Stomach (tissue), 9 donors: ENCODE data around the gene ACTG1. TPM values are rescaled to one million over a fixed set of nuclear protein-coding genes. Genes with fewer than 3 reads are reported as not detected.

Experiments used
- DNase-seq, 2 donors: peaks; one replicate each; pipeline versions ENCODE4 v3.0.0 to v3.0.0-alpha.2; 2013 to 2019
- H3K27ac ChIP-seq, 5 donors: fragments of 200-600 bp in 4 of 5; sonication (generic) in 4 of 5; one replicate each; pipeline ENCODE4 v1.5.1; 2013 to 2019; ENCODE audit warnings: mild to moderate bottlenecking in 1 of 5, moderate library complexity in 1 of 5
- H3K27me3 ChIP-seq, 3 donors: fragments of 200-600 bp; sonication (generic); one replicate each; pipeline ENCODE4 v1.5.1; 2017 to 2019; ENCODE audit warnings: mixed run types in 1 of 3
- H3K36me3 ChIP-seq, 4 donors: fragments of 200-600 bp; sonication (generic); 1 replicate in 3 of 4; 2 replicates in 1 of 4; pipeline ENCODE4 v1.5.1; 2016 to 2019
- H3K4me1 ChIP-seq, 4 donors: fragments of 200-600 bp; sonication (generic); one replicate each; pipeline ENCODE4 v1.5.1; 2016 to 2019
- H3K4me3 ChIP-seq, 4 donors: fragments of 200-600 bp; sonication (generic) in 3 of 4; one replicate each; pipeline ENCODE4 v1.5.1; 2016 to 2019; ENCODE audit warnings: mild to moderate bottlenecking in 1 of 4
- H3K9me3 ChIP-seq, 4 donors: fragments of 200-600 bp; sonication (generic); one replicate each; pipeline ENCODE4 v1.5.1; 2016 to 2019
- EP300 ChIP-seq: sonication (generic); formaldehyde crosslinking; IDR thresholded peaks from one replicate; pipeline ENCODE4 v1.6.1; 2017; ENCODE audit warnings: antibody characterized with exemption
- POLR2A ChIP-seq, 4 donors: fragments of 450-650 bp; IDR thresholded peaks; one replicate each; pipeline ENCODE4 v1.6.1; 2016; ENCODE audit warnings: antibody characterized with exemption in 4 of 4, control low read depth in 2 of 4, mild to moderate bottlenecking in 1 of 4, moderate library complexity in 1 of 4
- POLR2AphosphoS5 ChIP-seq, 3 donors: sonication (generic); formaldehyde crosslinking; IDR thresholded peaks; one replicate each; pipeline ENCODE4 v1.6.1; 2016; ENCODE audit warnings: antibody characterized with exemption in 3 of 3
- WGBS, 5 donors: extraction: QIAGEN DNeasy Blood & Tissue Kit in 3 of 5; methylation state at CpG; one replicate each; pipeline versions ENCODE4 v1.1.5 to v1.1.7; 2013 to 2018; 5-methylcytosine and 5-hydroxymethylcytosine counted together
- intact Hi-C: fragments of 100-400 bp; cut with DNase I; formaldehyde crosslinking; loops from one replicate; pipeline ENCODE4 v1.15.1; 2023; ENCODE audit warnings: low total_unique reads
- polyA plus RNA-seq, 3 donors: library from polyadenylated mRNA; stranded (reverse); fragments of 200-250 nt; gene quantifications; one replicate each; pipeline ENCODE4 v1.2.3, GENCODE V29; 2013
- total RNA-seq, 5 donors: library from RNA; depleted of rRNA; stranded (reverse); fragments of >200 nt; gene quantifications; one replicate each; pipeline versions ENCODE4 v1.1.0 to v1.2.3, GENCODE V29; 2014 to 2016
- TF ChIP-seq, protein P1 (sequence below), 7 experiments: fragments of 450-650 bp in 4 of 7; fragments of 200-600 bp in 3 of 7; sonication (generic) in 3 of 7; IDR thresholded peaks; one replicate each; pipeline ENCODE4 v1.5.1; 2016 to 2019; ENCODE audit warnings: antibody characterized with exemption in 7 of 7, control low read depth in 2 of 7, mild to moderate bottlenecking in 1 of 7
- donor health status: healthy with polysubstance abuse.
- donor health status: Bipolar disorder and iron deficiency.
- donor health status: healthy.

Gene ACTG1
- total and polyA plus RNA-seq, 8 donors = 978 to 2,952 (median 1,922) TPM

DNA sequence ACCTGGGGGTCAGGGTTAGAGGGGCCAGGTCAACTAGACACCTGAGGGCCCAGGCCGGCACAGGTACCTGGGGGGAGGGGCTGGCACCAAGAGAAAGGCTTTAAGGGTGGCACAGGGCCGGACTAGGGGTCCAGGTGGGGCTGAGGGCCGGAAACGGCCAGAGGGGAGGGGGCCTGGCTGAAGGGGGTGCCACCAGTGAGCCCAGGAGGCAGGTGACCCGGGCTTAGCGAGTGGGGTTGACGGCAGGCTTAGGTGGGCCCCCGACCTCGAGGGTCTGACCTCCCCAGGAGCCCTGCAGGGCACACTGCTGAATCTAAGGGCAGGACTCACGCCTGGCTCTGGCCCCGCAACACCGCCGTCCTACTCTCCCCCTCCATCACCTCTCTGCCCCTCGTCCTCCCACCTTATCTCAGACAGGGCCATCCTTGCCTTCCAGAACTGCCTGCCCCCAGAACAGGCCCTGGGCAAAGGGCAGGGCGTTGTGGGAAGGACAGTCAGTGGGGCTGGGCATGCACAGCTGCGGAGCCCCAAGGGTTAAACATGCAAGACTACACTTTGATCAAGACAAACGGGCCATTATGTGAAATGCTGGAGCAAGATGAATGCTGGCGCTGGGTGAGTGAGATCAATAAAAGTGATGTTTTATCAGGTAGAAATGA is 44.4 kb downstream of the ACTG1 start:
- Histone ChIP-seq H3K4me1 (peaks cover 5 to 34% (median 21%) of the 10 kb centered on the region in 4 donors), H3K36me3 (peaks cover 0 to 20% (median 9%) of the 10 kb centered on the region in 4 donors), H3K27ac (no peak overlapping the region), H3K9me3 (no peaks in the 10 kb centered on the region), H3K27me3 (no peaks in the 10 kb centered on the region), H3K4me3 (no peak overlapping the region)
- intact Hi-C loops = no loop called here
- TF ChIP-seq EP300 (no peak), POLR2AphosphoS5 (IDR thresholded peaks at IDR 0.05) (no peak), POLR2A (IDR thresholded peaks at IDR 0.05) (no peak)
- TF ChIP-seq, protein P1, sequence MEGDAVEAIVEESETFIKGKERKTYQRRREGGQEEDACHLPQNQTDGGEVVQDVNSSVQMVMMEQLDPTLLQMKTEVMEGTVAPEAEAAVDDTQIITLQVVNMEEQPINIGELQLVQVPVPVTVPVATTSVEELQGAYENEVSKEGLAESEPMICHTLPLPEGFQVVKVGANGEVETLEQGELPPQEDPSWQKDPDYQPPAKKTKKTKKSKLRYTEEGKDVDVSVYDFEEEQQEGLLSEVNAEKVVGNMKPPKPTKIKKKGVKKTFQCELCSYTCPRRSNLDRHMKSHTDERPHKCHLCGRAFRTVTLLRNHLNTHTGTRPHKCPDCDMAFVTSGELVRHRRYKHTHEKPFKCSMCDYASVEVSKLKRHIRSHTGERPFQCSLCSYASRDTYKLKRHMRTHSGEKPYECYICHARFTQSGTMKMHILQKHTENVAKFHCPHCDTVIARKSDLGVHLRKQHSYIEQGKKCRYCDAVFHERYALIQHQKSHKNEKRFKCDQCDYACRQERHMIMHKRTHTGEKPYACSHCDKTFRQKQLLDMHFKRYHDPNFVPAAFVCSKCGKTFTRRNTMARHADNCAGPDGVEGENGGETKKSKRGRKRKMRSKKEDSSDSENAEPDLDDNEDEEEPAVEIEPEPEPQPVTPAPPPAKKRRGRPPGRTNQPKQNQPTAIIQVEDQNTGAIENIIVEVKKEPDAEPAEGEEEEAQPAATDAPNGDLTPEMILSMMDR (IDR thresholded peaks at IDR 0.05) = no peak
- DNase-seq = no peak
- 59 to 71% (median 64%) methylated on average over 5 to 18 of the region's 18 CpGs for WGBS, 5 donors

DNA sequence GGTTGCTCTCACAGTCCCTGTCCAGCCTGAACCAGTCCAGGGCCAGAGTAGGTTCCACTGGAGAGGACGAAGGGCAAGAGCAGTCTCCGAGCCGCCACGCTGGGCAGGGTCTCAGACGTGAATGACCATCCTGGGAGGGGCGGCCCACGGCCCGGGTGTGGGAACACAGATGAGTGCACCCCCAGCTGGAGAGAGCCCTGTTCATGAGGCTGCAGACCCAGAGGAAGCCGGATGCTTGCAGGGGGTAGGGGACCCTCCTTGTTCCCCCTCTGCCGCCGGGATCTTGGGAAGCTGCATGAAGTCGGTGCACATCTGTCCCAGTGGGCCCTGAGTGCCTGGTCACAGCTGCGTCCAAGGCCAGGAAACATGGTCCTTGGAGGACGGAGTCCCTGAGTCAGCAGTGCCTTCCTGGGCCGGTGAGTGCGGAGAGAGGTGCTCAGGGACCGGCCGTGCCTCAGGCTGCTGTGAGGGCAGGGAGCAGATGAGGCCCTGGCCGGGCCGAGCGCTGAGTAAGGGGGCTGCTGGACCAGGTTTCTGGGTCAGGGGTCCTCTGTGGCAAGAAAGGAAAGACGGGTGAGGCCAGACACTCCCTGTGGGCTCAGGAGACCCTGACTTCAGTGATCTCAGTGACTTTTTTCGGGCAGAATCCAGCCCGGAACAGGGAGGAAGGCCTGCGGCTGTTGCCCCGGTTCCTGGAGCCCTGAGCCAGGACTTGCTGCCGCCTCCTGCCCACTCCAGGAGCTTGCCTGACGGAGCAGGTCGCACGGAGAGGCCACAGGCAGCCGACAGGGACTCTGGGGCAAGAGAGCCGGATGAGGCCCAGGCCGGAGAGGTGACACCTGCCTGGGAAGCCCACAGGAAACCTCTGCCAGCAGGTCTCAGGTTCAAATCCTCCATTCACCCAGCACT is 45.8 kb downstream of the ACTG1 start:
- DNase-seq = peak in 1 of 2 donors; percentile 56
- no peak overlapping the region for H3K4me3 ChIP-seq
- H3K36me3 ChIP-seq = peaks cover 0 to 34% (median 23%) of the 10 kb centered on the region in 4 donors
- intact Hi-C loops = no loop called here
- WGBS, 5 donors = 71 to 84% (median 77%) methylated on average over 29 to 33 of the region's 33 CpGs
- H3K4me1 ChIP-seq = peaks cover 5 to 34% (median 24%) of the 10 kb centered on the region in 4 donors
- TF ChIP-seq EP300 = no peak
- TF ChIP-seq, protein P1 (IDR thresholded peaks at IDR 0.05) = no peak
- peak overlapping the region in 1 of 5 donors; percentile 29 for H3K27ac ChIP-seq
- no peaks in the 10 kb centered on the region for H3K27me3 ChIP-seq
- no peaks in the 10 kb centered on the region for H3K9me3 ChIP-seq

DNA sequence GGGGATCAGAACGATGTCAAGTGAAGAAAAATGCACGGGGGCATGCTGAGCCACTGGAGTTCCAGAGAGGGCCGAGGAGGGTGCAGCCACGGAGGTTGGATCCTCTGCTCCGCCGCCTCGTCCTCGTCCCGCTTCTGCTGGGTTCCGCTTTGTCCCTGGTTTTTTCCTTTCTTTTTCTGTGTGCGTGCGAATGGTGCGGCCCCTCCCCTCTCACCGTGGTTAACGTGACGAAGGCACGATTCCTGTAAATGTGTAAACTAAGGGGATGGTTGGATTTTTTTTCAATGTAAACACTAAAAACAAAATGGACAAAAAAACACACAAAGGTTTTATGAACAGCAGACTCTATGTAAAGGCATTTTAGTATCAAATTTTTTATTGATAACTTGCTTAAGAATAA is 46.7 kb downstream of the ACTG1 start:
- WGBS, 5 donors = 62 to 81% (median 71%) methylated on average over 17 of the region's 17 CpGs
- no peak overlapping the region for H3K27ac ChIP-seq
- no peaks in the 10 kb centered on the region for H3K27me3 ChIP-seq
- no peaks in the 10 kb centered on the region for H3K9me3 ChIP-seq
- peaks cover 0 to 43% (median 32%) of the 10 kb centered on the region in 4 donors for H3K36me3 ChIP-seq
- TF ChIP-seq POLR2A (IDR thresholded peaks at IDR 0.05) (no peak), EP300 (no peak), POLR2AphosphoS5 (IDR thresholded peaks at IDR 0.05) (no peak)
- TF ChIP-seq, protein P1 (IDR thresholded peaks at IDR 0.05) = no peak
- peak overlapping the region in 1 of 4 donors; percentile 33 for H3K4me3 ChIP-seq
- DNase-seq = peak in 1 of 2 donors; percentile 78
- peaks cover 5 to 41% (median 33%) of the 10 kb centered on the region in 4 donors for H3K4me1 ChIP-seq
- intact Hi-C loops = no loop called here

DNA sequence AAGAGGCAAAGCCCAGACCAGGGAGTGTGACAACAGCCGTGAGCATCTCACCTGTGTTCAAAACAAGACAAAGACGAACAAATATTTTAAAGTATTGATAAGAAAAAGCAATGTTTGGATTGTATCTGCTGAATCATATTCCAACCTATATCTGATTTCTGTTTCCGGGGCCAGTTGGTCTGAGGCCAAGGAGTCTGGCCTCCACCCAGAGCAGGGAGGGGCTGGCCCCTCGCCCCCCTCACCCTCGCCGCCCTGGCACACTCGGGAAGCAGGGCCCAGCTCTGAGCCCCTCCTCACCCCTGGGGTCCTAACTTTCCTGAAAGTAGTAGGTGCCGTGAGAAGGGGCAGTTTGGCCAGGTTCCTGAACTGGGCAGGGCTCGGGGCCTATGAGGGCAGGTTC is 48.0 kb downstream of the ACTG1 start:
- no peak for TF ChIP-seq POLR2AphosphoS5 (IDR thresholded peaks at IDR 0.05)
- TF ChIP-seq, protein P1 (IDR thresholded peaks at IDR 0.05) = no peak
- TF ChIP-seq POLR2A (IDR thresholded peaks at IDR 0.05) = no peak
- peaks cover 9 to 53% (median 46%) of the 10 kb centered on the region in 4 donors for H3K4me1 ChIP-seq
- H3K36me3 ChIP-seq = peaks cover 0 to 56% (median 44%) of the 10 kb centered on the region in 4 donors
- H3K4me3 ChIP-seq = peak overlapping the region in 1 of 4 donors; percentile 33
- no peaks in the 10 kb centered on the region for H3K27me3 ChIP-seq
- H3K9me3 ChIP-seq = no peaks in the 10 kb centered on the region
- no peak overlapping the region for H3K27ac ChIP-seq
- intact Hi-C loops = no loop called here
- no peak for DNase-seq
- WGBS, 5 donors = 30 to 50% (median 39%) methylated on average over 9 of the region's 9 CpGs
